SK-N-SH treated with all-trans-retinoic acid at 6 μM for 48 hours (cell line): Measurements from ENCODE around the gene BABAM2.

Experiments
- ATAC-seq: fragments of 200-7000 bp; cut with Tn5 transposase; 3 replicates; pipeline ENCODE4 v1.9.1; 2020; ENCODE audit warnings: mild to moderate bottlenecking, moderate library complexity
- ARNTL ChIP-seq: fragments of 450-650 bp; formaldehyde crosslinking; IDR thresholded peaks from 2 replicates; pipeline ENCODE4 v1.5.0; 2020; ENCODE audit warnings: low read depth, mild to moderate bottlenecking, moderate library complexity, borderline replicate concordance
- BACH2 ChIP-seq: fragments of 250-450 bp; sonication (Bioruptor Pico); IDR thresholded peaks from 2 replicates; pipeline ENCODE4 v1.9.0; 2021; ENCODE audit warnings: mild to moderate bottlenecking, borderline replicate concordance
- CREB5 ChIP-seq: fragments of 250-450 bp; sonication (Bioruptor Pico); IDR thresholded peaks from 2 replicates; pipeline ENCODE4 v1.5.1; 2020; ENCODE audit warnings: low read depth, mild to moderate bottlenecking, moderate library complexity
- CSDC2 ChIP-seq: fragments of 250-450 bp; sonication (Bioruptor Pico); IDR thresholded peaks from 2 replicates; pipeline ENCODE4 v1.5.0; 2020; ENCODE audit warnings: mild to moderate bottlenecking, moderate library complexity
- ESRRG ChIP-seq: fragments of 250-450 bp; sonication (Bioruptor Pico); IDR thresholded peaks from 2 replicates; pipeline ENCODE4 v1.6.1; 2021; ENCODE audit warnings: mild to moderate bottlenecking
- GLIS3 ChIP-seq: fragments of 250-450 bp; sonication (Bioruptor Pico); IDR thresholded peaks from 2 replicates; pipeline ENCODE4 v1.5.0; 2020; ENCODE audit warnings: mild to moderate bottlenecking, moderate library complexity
- ISL1 ChIP-seq: fragments of 250-450 bp; sonication (Bioruptor Pico); IDR thresholded peaks from 2 replicates; pipeline ENCODE4 v2.1.2; 2022; ENCODE audit warnings: mild to moderate bottlenecking, moderate library complexity
- PATZ1 ChIP-seq: fragments of 250-450 bp; sonication (Bioruptor Pico); IDR thresholded peaks from 2 replicates; pipeline ENCODE4 v1.8.0; 2020; ENCODE audit warnings: mild to moderate bottlenecking, moderate library complexity, borderline replicate concordance
- POU6F1 ChIP-seq: fragments of 250-450 bp; sonication (Bioruptor Pico); IDR thresholded peaks from 2 replicates; pipeline ENCODE4 v1.8.0; 2021; ENCODE audit warnings: low read depth, mild to moderate bottlenecking, moderate library complexity, borderline replicate concordance
- PPARA ChIP-seq: fragments of 250-450 bp; sonication (Bioruptor Pico); IDR thresholded peaks from 2 replicates; pipeline ENCODE4 v1.5.0; 2020; ENCODE audit warnings: mild to moderate bottlenecking, borderline replicate concordance
- SNAI2 ChIP-seq: fragments of 250-450 bp; sonication (Bioruptor Pico); IDR thresholded peaks from 2 replicates; pipeline ENCODE4 v1.5.0; 2020; ENCODE audit warnings: mild to moderate bottlenecking, moderate library complexity
- TCF4 ChIP-seq: fragments of 250-450 bp; sonication (Bioruptor Pico); IDR thresholded peaks from 2 replicates; pipeline ENCODE4 v1.8.0; 2021; ENCODE audit warnings: mild to moderate bottlenecking, moderate library complexity, borderline replicate concordance
- TOX ChIP-seq: fragments of 250-450 bp; sonication (Bioruptor Pico); IDR thresholded peaks from 2 replicates; pipeline ENCODE4 v1.8.0; 2021; ENCODE audit warnings: mild to moderate bottlenecking, moderate library complexity, borderline replicate concordance
- ZC3H10 ChIP-seq: fragments of 250-450 bp; sonication (Bioruptor Pico); IDR thresholded peaks from 2 replicates; pipeline ENCODE4 v1.5.1; 2021; ENCODE audit warnings: mild to moderate bottlenecking, moderate library complexity
- ZFP3 ChIP-seq: fragments of 250-450 bp; sonication (Bioruptor Pico); IDR thresholded peaks from 2 replicates; pipeline ENCODE4 v1.5.0; 2020; ENCODE audit warnings: mild to moderate bottlenecking, moderate library complexity
- ZFP30 ChIP-seq: fragments of 450-650 bp; formaldehyde crosslinking; IDR thresholded peaks from 2 replicates; pipeline ENCODE4 v1.5.0; 2022; ENCODE audit warnings: mild to moderate bottlenecking, moderate library complexity
- ZNF565 ChIP-seq: fragments of 450-650 bp; formaldehyde crosslinking; conservative IDR thresholded peaks from 2 replicates; pipeline ENCODE4 v1.5.0; 2020; ENCODE audit warnings: low read depth, mild to moderate bottlenecking, moderate library complexity
- ZNF8 ChIP-seq: fragments of 450-650 bp; formaldehyde crosslinking; IDR thresholded peaks from 2 replicates; pipeline ENCODE4 v1.5.0; 2020; ENCODE audit warnings: mild to moderate bottlenecking, moderate library complexity
- TF ChIP-seq, protein P1 (sequence below): fragments of 250-450 bp; sonication (Bioruptor Pico); IDR thresholded peaks from 2 replicates; pipeline ENCODE4 v1.5.0; 2020; ENCODE audit warnings: mild to moderate bottlenecking, moderate library complexity

BABAM2 gene

GRCh38 chr2:28281739-28282138, 391.2 kb downstream of the BABAM2 start (continued):
- TF ChIP-seq POU6F1 (CRISPR knock-in tag): no peak
- no peak for TF ChIP-seq BACH2 (CRISPR knock-in tag)
- TF ChIP-seq ZNF8 (CRISPR knock-in tag): no peak

DNA sequence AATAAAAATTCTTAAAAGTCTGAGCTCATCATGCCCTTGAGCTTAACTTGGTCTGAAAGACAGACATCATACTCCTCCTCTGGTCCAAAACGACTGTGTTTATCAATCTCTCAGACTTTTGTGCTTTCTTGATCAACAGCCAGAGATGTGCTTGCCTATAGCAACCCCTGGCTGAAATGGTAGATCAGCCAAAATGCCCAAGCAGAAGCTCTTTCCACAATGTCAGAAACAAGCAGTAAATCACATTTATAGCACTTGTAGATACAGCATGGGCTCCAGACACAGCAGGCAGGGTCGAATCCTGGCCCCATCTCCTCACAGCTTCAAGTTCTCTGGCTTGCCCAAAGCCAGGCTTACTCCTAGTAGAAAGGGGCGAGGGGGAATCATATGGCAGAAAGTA, 391.7 kb downstream of the BABAM2 start:
- no peak for ATAC-seq
- TF ChIP-seq TOX (CRISPR knock-in tag) (no peak), PATZ1 (CRISPR knock-in tag) (no peak), ZFP3 (CRISPR knock-in tag) (no peak), SNAI2 (CRISPR knock-in tag) (no peak), ZNF8 (CRISPR knock-in tag) (no peak), BACH2 (CRISPR knock-in tag) (no peak), CSDC2 (no peak), POU6F1 (CRISPR knock-in tag) (no peak), PPARA (CRISPR knock-in tag) (no peak), ESRRG (CRISPR knock-in tag) (no peak), GLIS3 (CRISPR knock-in tag) (no peak), ARNTL (CRISPR knock-in tag) (no peak)
- TF ChIP-seq, protein P1, sequence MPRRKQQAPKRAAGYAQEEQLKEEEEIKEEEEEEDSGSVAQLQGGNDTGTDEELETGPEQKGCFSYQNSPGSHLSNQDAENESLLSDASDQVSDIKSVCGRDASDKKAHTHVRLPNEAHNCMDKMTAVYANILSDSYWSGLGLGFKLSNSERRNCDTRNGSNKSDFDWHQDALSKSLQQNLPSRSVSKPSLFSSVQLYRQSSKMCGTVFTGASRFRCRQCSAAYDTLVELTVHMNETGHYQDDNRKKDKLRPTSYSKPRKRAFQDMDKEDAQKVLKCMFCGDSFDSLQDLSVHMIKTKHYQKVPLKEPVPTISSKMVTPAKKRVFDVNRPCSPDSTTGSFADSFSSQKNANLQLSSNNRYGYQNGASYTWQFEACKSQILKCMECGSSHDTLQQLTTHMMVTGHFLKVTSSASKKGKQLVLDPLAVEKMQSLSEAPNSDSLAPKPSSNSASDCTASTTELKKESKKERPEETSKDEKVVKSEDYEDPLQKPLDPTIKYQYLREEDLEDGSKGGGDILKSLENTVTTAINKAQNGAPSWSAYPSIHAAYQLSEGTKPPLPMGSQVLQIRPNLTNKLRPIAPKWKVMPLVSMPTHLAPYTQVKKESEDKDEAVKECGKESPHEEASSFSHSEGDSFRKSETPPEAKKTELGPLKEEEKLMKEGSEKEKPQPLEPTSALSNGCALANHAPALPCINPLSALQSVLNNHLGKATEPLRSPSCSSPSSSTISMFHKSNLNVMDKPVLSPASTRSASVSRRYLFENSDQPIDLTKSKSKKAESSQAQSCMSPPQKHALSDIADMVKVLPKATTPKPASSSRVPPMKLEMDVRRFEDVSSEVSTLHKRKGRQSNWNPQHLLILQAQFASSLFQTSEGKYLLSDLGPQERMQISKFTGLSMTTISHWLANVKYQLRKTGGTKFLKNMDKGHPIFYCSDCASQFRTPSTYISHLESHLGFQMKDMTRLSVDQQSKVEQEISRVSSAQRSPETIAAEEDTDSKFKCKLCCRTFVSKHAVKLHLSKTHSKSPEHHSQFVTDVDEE (CRISPR knock-in tag): no peak

DNA sequence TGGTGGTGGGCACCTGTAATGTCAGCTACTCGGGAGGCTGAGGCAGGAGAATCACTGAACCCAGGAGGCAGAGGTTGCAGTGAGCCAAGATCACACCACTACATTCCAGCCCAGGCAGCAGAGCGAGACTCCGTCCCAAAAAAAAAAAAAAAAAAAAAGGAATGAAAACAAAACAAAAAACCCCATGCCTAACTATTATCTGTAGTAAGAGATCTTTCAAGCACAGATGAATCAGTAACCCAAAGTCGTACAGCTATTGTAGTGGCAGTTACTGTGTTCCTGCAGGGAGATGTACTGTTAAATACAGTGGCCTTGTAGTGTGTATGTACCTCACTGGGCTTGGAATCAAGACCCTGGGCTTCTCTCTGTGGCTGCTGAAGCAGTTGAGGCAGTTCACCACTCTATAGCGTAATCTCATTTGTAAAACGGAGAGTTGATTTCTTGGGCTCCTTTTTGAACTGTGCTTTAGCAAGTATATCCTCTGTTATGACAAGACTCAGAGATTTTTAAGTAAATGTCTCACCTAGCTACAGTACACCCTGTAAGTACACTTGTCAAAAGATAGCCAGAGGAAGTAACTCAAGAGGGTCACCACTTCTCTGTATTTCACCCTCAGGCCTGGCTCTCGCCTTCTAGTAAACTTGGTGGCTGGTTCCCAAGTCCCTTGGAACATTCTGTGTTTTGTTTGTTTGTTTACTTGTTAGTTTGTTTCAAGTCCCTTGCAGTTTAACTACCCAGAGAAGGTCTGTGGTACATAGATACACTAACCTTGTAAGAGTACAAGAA, 392.5 kb downstream of the BABAM2 start:
- ATAC-seq: no peak
- TF ChIP-seq BACH2 (CRISPR knock-in tag) (no peak), POU6F1 (CRISPR knock-in tag) (no peak), TCF4 (CRISPR knock-in tag) (no peak), ZC3H10 (CRISPR knock-in tag) (no peak), ZFP30 (no peak), ARNTL (CRISPR knock-in tag) (no peak), PATZ1 (CRISPR knock-in tag) (no peak), CREB5 (CRISPR knock-in tag) (no peak), CSDC2 (no peak), ISL1 (CRISPR knock-in tag) (no peak), ZNF565 (CRISPR knock-in tag) (no peak), TOX (CRISPR knock-in tag) (no peak)
- TF ChIP-seq, protein P1 (CRISPR knock-in tag): no peak
